Epithelial cell of proximal tubule (primary cell): ENCODE results near the gene SLC8A1. TPM values are rescaled to one million over a fixed set of nuclear protein-coding genes. Genes with fewer than 3 reads are reported as not detected.

Experiments used
- DNase-seq: peaks from one replicate; pipeline ENCODE4 v3.0.0-alpha.2; 2011; ENCODE audit warnings: low read depth
- H3K4me3 ChIP-seq: 2 replicates; pipeline ENCODE4 v1.5.1; 2011; ENCODE audit warnings: low read depth, mild to moderate bottlenecking, low read length
- CTCF ChIP-seq: conservative IDR thresholded peaks from 2 replicates; pipeline ENCODE4 v1.5.1; 2012; ENCODE audit warnings: low read depth, mild to moderate bottlenecking, low read length
- total RNA-seq: library from RNA; depleted of rRNA; stranded (reverse); fragments of >200 nt; gene quantifications from 2 replicates; pipeline ENCODE4 v1.2.3, GENCODE V29; 2015

Gene SLC8A1
- total RNA-seq, 1 donor from 2014 or later = 4.8 TPM

- no peak for TF ChIP-seq CTCF
- H3K4me3 ChIP-seq = no peak overlapping the region
- DNase-seq = no peak
Measured at GRCh38 chr2:40300391-40300790, 151.5 kb downstream of the SLC8A1 start.

- no peak for DNase-seq
- no peak for TF ChIP-seq CTCF
- no peak overlapping the region for H3K4me3 ChIP-seq
Measured at GRCh38 chr2:40299781-40300180, 152.1 kb downstream of the SLC8A1 start.

- TF ChIP-seq CTCF = no peak
- H3K4me3 ChIP-seq = no peak overlapping the region
- DNase-seq = no peak
Measured at GRCh38 chr2:40299173-40299572, 152.7 kb downstream of the SLC8A1 start.

GRCh38 chr2:40298026-40298425, 153.9 kb downstream of the SLC8A1 start:
- no peak for TF ChIP-seq CTCF
- DNase-seq = no peak
- no peak overlapping the region for H3K4me3 ChIP-seq

GRCh38 chr2:40292291-40292690, 159.6 kb downstream of the SLC8A1 start:
- TF ChIP-seq CTCF = no peak
- DNase-seq = no peak
- no peak overlapping the region for H3K4me3 ChIP-seq

- H3K4me3 ChIP-seq = no peak overlapping the region
- no peak for DNase-seq
- no peak for TF ChIP-seq CTCF
Measured at GRCh38 chr2:40289771-40290404, 162.0 kb downstream of the SLC8A1 start.

GRCh38 chr2:40287773-40288172, 164.1 kb downstream of the SLC8A1 start:
- no peak overlapping the region for H3K4me3 ChIP-seq
- DNase-seq = no peak
- TF ChIP-seq CTCF = no peak
